Coronary artery (tissue), 2 donors: Measurements from ENCODE around the gene SLC25A28.

Experiments used
- DNase-seq: peaks from one replicate; pipeline ENCODE4 v3.0.0-alpha.2; 2017; ENCODE audit warnings: low spot score
- H3K27ac ChIP-seq, 2 donors: fragments of 200-600 bp; sonication (generic); one replicate each; pipeline ENCODE4 v1.5.1; 2016 to 2019
- H3K4me3 ChIP-seq: fragments of 200-600 bp; sonication (generic); 2 replicates; pipeline ENCODE4 v1.5.1; 2016; ENCODE audit warnings: mild to moderate bottlenecking, moderate library complexity
- CTCF ChIP-seq: fragments of 200-600 bp; sonication (generic); IDR thresholded peaks from one replicate; pipeline ENCODE4 v1.5.1; 2019; ENCODE audit warnings: antibody characterized with exemption

Gene SLC25A28

GRCh38 chr10:99659031-99659867 lies 39.0 kb upstream of the SLC25A28 start, which contains the start of gene ENTPD7:
Gene ENTPD7, plus strand, starts transcription at chr10:99659509. Its CDS starts 448 bp downstream, at chr10:99659957.
- Histone ChIP-seq H3K27ac (peak within 1 kb of the TSS in 1 of 2 donors; percentile 51), H3K4me3 (peak within 1 kb of the TSS; percentile 94)
- no peak for TF ChIP-seq CTCF
- peak; percentile 95 for DNase-seq

GRCh38 chr10:99658622-99659030 lies 38.4 kb upstream of the SLC25A28 start:
- TF ChIP-seq CTCF: no peak
- DNase-seq: no peak
- Histone ChIP-seq H3K4me3 (peak overlapping the region; percentile 94), H3K27ac (no peak overlapping the region)

- no peak for DNase-seq
- Histone ChIP-seq H3K27ac (no peak overlapping the region), H3K4me3 (no peak overlapping the region)
- TF ChIP-seq CTCF: no peak
These were observed 36.2 kb upstream of the SLC25A28 start for GRCh38 chr10:99656199-99657064.

- H3K4me3 ChIP-seq: no peak overlapping the region
These were observed 34.3 kb upstream of the SLC25A28 start for GRCh38 chr10:99654390-99655175.

GRCh38 chr10:99652800-99653390 lies 32.7 kb upstream of the SLC25A28 start:
- no peak for TF ChIP-seq CTCF
- Histone ChIP-seq H3K27ac (no peak overlapping the region), H3K4me3 (no peak overlapping the region)
- no peak for DNase-seq

More at GRCh38 chr10:99654390-99655175, 34.3 kb upstream of the SLC25A28 start:
- no peak for DNase-seq
- no peak for TF ChIP-seq CTCF
- H3K27ac ChIP-seq: no peak overlapping the region

- H3K27ac ChIP-seq: no peak overlapping the region
- no peak for DNase-seq
- TF ChIP-seq CTCF: no peak
- H3K4me3 ChIP-seq: no peak overlapping the region
These were observed 28.5 kb upstream of the SLC25A28 start for GRCh38 chr10:99648717-99649116.
